Liver (tissue), 9 donors: ENCODE measurements around the gene ZSCAN31. TPM values are rescaled to one million over a fixed set of nuclear protein-coding genes. Genes with fewer than 3 reads are reported as not detected.

ENCODE experiments used
- DNase-seq: peaks from one replicate; pipeline ENCODE4 v3.0.0-alpha.2; 2017; ENCODE audit warnings: low spot score
- H3K27ac ChIP-seq, 2 donors: one replicate each; pipeline ENCODE4 v1.7.0; 2013; ENCODE audit warnings: inconsistent platforms in 2 of 2, low read length in 2 of 2, control low read depth in 1 of 2, low read depth in 1 of 2, mild to moderate bottlenecking in 1 of 2
- H3K27me3 ChIP-seq, 4 donors: one replicate each; pipeline versions ENCODE4 v1.6.1 to v1.7.0; 2013; ENCODE audit warnings: low read length in 3 of 4, inconsistent platforms in 1 of 4, mild to moderate bottlenecking in 1 of 4, moderate library complexity in 1 of 4; ENCODE audit not compliant: control insufficient read depth in 4 of 4, insufficient read depth in 4 of 4
- H3K36me3 ChIP-seq, 4 donors: one replicate each; pipeline versions ENCODE4 v1.6.1 to v1.7.0; 2013; ENCODE audit warnings: low read length in 3 of 4, mild to moderate bottlenecking in 3 of 4, low read depth in 1 of 4, moderate library complexity in 1 of 4; ENCODE audit not compliant: control insufficient read depth in 4 of 4, insufficient read depth in 3 of 4
- H3K4me1 ChIP-seq, 4 donors: one replicate each; pipeline versions ENCODE4 v1.6.1 to v1.7.0; 2013; ENCODE audit warnings: low read length in 3 of 4, mild to moderate bottlenecking in 3 of 4, moderate library complexity in 1 of 4; ENCODE audit not compliant: control insufficient read depth in 4 of 4, insufficient read depth in 4 of 4
- H3K4me3 ChIP-seq, 3 donors: one replicate each; pipeline versions ENCODE4 v1.6.1 to v1.7.0; 2013; ENCODE audit warnings: low read length in 3 of 3, control low read depth in 1 of 3, low read depth in 1 of 3, mild to moderate bottlenecking in 1 of 3
- H3K9ac ChIP-seq, 2 donors: one replicate each; pipeline ENCODE4 v1.7.0; 2013; ENCODE audit warnings: low read length in 2 of 2, mild to moderate bottlenecking in 2 of 2, moderate library complexity in 2 of 2, control low read depth in 1 of 2, low read depth in 1 of 2
- H3K9me3 ChIP-seq, 4 donors: one replicate each; pipeline versions ENCODE4 v1.6.1 to v1.7.0; 2013; ENCODE audit warnings: low read length in 3 of 4; ENCODE audit not compliant: control insufficient read depth in 4 of 4
- ATF3 ChIP-seq: IDR thresholded peaks from 2 replicates; pipeline ENCODE4 v1.6.1; 2016; ENCODE audit warnings: antibody characterized with exemption
- EGR1 ChIP-seq, 2 donors: IDR thresholded peaks; 2 replicates each; pipeline ENCODE4 v1.6.1; 2016 to 2018; ENCODE audit warnings: antibody characterized with exemption in 2 of 2, low read depth in 2 of 2
- FOXA1 ChIP-seq: IDR thresholded peaks from 2 replicates; pipeline ENCODE4 v1.6.1; 2016; ENCODE audit warnings: antibody characterized with exemption
- FOXA2 ChIP-seq: IDR thresholded peaks from 2 replicates; pipeline ENCODE4 v1.6.1; 2016; ENCODE audit warnings: antibody characterized with exemption
- GABPA ChIP-seq, 2 donors: IDR thresholded peaks in 1 of 2; conservative IDR thresholded peaks in 1 of 2; 2 replicates each; pipeline ENCODE4 v1.6.1; 2016; ENCODE audit warnings: antibody characterized with exemption in 2 of 2, mild to moderate bottlenecking in 1 of 2, moderate library complexity in 1 of 2
- HNF4A ChIP-seq, 2 donors: conservative IDR thresholded peaks; 2 replicates each; pipeline ENCODE4 v1.6.1; 2016; ENCODE audit warnings: antibody characterized with exemption in 2 of 2, mild to moderate bottlenecking in 2 of 2
- HNF4G ChIP-seq: IDR thresholded peaks from 2 replicates; pipeline ENCODE4 v1.6.1; 2016; ENCODE audit warnings: antibody characterized with exemption
- JUND ChIP-seq, 2 donors: IDR thresholded peaks; 2 replicates each; pipeline ENCODE4 v1.6.1; 2016; ENCODE audit warnings: antibody characterized with exemption in 2 of 2
- MAX ChIP-seq: IDR thresholded peaks from 2 replicates; pipeline ENCODE4 v1.6.1; 2016; ENCODE audit warnings: antibody characterized with exemption
- NR2F2 ChIP-seq: IDR thresholded peaks from 2 replicates; pipeline ENCODE4 v1.6.1; 2016; ENCODE audit warnings: antibody characterized with exemption
- RAD21 ChIP-seq, 2 donors: IDR thresholded peaks; 2 replicates each; pipeline ENCODE4 v1.6.1; 2016; ENCODE audit warnings: antibody characterized with exemption in 2 of 2, mild to moderate bottlenecking in 2 of 2
- REST ChIP-seq: IDR thresholded peaks from 2 replicates; pipeline ENCODE4 v1.6.1; 2016; ENCODE audit warnings: antibody characterized with exemption, mild to moderate bottlenecking
- RXRA ChIP-seq, 2 donors: IDR thresholded peaks; 2 replicates each; pipeline ENCODE4 v1.6.1; 2017 to 2018; ENCODE audit warnings: antibody characterized with exemption in 2 of 2, mild to moderate bottlenecking in 1 of 2
- SP1 ChIP-seq: IDR thresholded peaks from 2 replicates; pipeline ENCODE4 v1.6.1; 2018; ENCODE audit warnings: antibody characterized with exemption, mild to moderate bottlenecking
- TAF1 ChIP-seq: conservative IDR thresholded peaks from 2 replicates; pipeline ENCODE4 v1.6.1; 2016; ENCODE audit warnings: antibody characterized with exemption, mild to moderate bottlenecking
- YY1 ChIP-seq: IDR thresholded peaks from 2 replicates; pipeline ENCODE4 v1.6.1; 2016; ENCODE audit warnings: antibody characterized with exemption, mild to moderate bottlenecking
- ZBTB33 ChIP-seq: IDR thresholded peaks from 2 replicates; pipeline ENCODE4 v1.6.1; 2016; ENCODE audit warnings: antibody characterized with exemption
- WGBS: extraction: QIAGEN DNeasy Blood & Tissue Kit; methylation state at CpG from one replicate; pipeline ENCODE4 v1.1.7; 2013; 5-methylcytosine and 5-hydroxymethylcytosine counted together
- polyA plus RNA-seq, 2 donors: library from polyadenylated mRNA; stranded (reverse) in 1 of 2; unstranded in 1 of 2; fragments of 200-250 nt in 1 of 2; fragments of >200 nt in 1 of 2; fragmentation: Nextera tagmentation in 1 of 2; extraction: Ambion mirVana in 1 of 2; gene quantifications; one replicate each; pipeline versions ENCODE4 v1.2.1 to v1.2.3, GENCODE V29; 2013 to 2015
- total RNA-seq, 2 donors: library from RNA; depleted of rRNA; stranded (reverse); fragments of >200 nt; gene quantifications; one replicate each; pipeline ENCODE4 v1.2.3, GENCODE V29; 2014
- donor health status: healthy.
- donor health status: healthy.
- donor health status: healthy.
- donor health status: healthy.
- donor health status: healthy.

The ZSCAN31 gene
- total and polyA plus RNA-seq, 4 donors, result 3.3 to 10.2 (median 3.7) TPM

- Histone ChIP-seq H3K4me1 (peaks cover 4 to 22% (median 14%) of the 10 kb centered on the region in 4 donors), H3K4me3 (peak within 1 kb of the TSS; percentile 62 to 92 (median 86)), H3K9ac (peak within 1 kb of the TSS; percentile 67 to 84), H3K27me3 (no peaks in the 10 kb centered on the region), H3K9me3 (no peaks in the 10 kb centered on the region), H3K27ac (peak within 1 kb of the TSS; percentile 42 to 71), H3K36me3 (no peaks in the 10 kb centered on the region)
- WGBS, result under 1% methylated on average over 30 of the region's 30 CpGs
- DNase-seq, result peak; percentile 85
- TF ChIP-seq HNF4G (no peak), FOXA1 (no peak), GABPA (IDR thresholded peaks at IDR 0.05 in 1 of 2, conservative IDR thresholded peaks at IDR 0.05 in 1 of 2) (peak in 1 of 2 donors; percentile 89), FOXA2 (no peak), YY1 (no peak), JUND (IDR thresholded peaks at IDR 0.05) (no peak), ATF3 (no peak), SP1 (no peak), NR2F2 (no peak), MAX (no peak), RAD21 (IDR thresholded peaks at IDR 0.05) (peak in 1 of 2 donors; percentile 46), REST (peak; percentile 64), TAF1 (no peak), ZBTB33 (no peak), RXRA (IDR thresholded peaks at IDR 0.05) (peak in 1 of 2 donors; percentile 26), HNF4A (conservative IDR thresholded peaks at IDR 0.05) (no peak), EGR1 (IDR thresholded peaks at IDR 0.05; ENCODE audit: low read depth in 2 of 2) (no peak)
These were observed 14.2 kb upstream of the ZSCAN31 start, which contains the start of gene ZKSCAN3 for GRCh38 chr6:28349892-28350737. TSS of gene ZKSCAN3 (plus strand) at chr6:28349947. CDS start at chr6:28359587, 9,640 bp downstream.
